GM12891 (cell line): ENCODE results near the gene OSBPL5.
A peak's percentile ranks its signal among the peaks of the same experiment; 100 is the strongest.

Source experiments
- DNase-seq: peaks from one replicate; pipeline ENCODE4 v3.0.0; 2011; ENCODE audit warnings: low spot score; ENCODE audit not compliant: insufficient read length
- FAIRE-seq: peaks from 2 replicates; lab custom pipeline; 2011; peaks lifted over from hg19 to GRCh38; lab: Jason Lieb, UNC
- PAX5 ChIP-seq: IDR thresholded peaks from 2 replicates; pipeline ENCODE4 v1.6.1; 2011; ENCODE audit warnings: low read length, moderate library complexity, mild to moderate bottlenecking; ENCODE audit not compliant: insufficient read depth, severe bottlenecking
- POLR2A ChIP-seq: IDR thresholded peaks from 2 replicates; pipeline ENCODE4 v1.6.1; 2011; ENCODE audit warnings: low read depth, low read length, control low read depth
- POLR2AphosphoS5 ChIP-seq: IDR thresholded peaks from 2 replicates; pipeline ENCODE4 v1.6.1; 2011; ENCODE audit warnings: low read depth, low read length, control low read depth
- POU2F2 ChIP-seq: IDR thresholded peaks from 2 replicates; pipeline ENCODE4 v1.6.1; 2011; ENCODE audit warnings: low read depth, mild to moderate bottlenecking, control low read depth, low read length, moderate library complexity
- SPI1 ChIP-seq: IDR thresholded peaks from 2 replicates; pipeline ENCODE4 v1.6.1; 2011; ENCODE audit warnings: low read depth, low read length, control low read depth
- TAF1 ChIP-seq: IDR thresholded peaks from 2 replicates; pipeline ENCODE4 v1.6.1; 2011; ENCODE audit warnings: low read depth, low read length, control low read depth

OSBPL5 gene

GRCh38 chr11:3104961-3105790 is 59.9 kb downstream of the OSBPL5 start:
- no peak for FAIRE-seq
- TF ChIP-seq PAX5 (no peak), POLR2AphosphoS5 (no peak), TAF1 (no peak), SPI1 (no peak)
- no peak for DNase-seq

DNA sequence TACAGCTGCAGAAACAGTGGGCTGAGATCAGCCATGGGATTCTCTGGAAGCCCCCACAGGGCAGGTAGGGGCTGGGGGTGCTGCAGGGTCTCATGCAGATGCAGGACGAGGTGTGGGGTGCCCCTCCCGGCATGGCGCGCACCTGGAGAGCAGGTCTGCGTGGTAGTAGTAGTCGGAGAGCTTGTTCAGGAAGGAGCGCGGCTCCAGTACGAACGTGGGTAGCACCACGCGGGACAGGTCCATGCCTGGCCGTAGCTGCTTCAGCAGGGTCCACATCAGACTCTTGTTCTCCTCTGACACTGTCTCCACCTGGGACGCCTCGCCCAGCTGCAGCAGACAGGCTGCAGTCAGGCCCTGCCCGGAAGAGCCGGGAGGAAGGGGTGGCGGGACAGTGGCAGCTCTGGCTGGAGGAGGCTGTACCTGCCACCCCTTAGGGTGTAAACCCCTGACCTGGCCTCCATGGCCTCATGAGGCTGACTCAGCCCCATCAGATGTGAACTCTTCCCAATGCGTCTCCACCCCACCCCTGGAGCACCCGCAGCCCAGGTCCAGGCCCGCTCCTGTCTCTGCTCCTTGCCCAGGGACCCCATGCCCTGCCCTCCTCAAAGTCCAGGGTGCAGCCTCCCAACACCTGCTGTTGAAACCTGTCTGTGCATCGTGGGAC is 60.9 kb downstream of the OSBPL5 start:
- FAIRE-seq (no peak), DNase-seq (no peak)
- TF ChIP-seq SPI1 (no peak), POU2F2 (no peak), POLR2A (no peak), POLR2AphosphoS5 (no peak), PAX5 (no peak), TAF1 (no peak)

GRCh38 chr11:3103076-3103475 is 62.0 kb downstream of the OSBPL5 start:
- no peak for TF ChIP-seq POLR2AphosphoS5
- TF ChIP-seq PAX5, result no peak
- no peak for TF ChIP-seq TAF1
- no peak for TF ChIP-seq POU2F2
- no peak for FAIRE-seq
- peak; percentile 19 for DNase-seq

GRCh38 chr11:3102641-3102921 is 62.5 kb downstream of the OSBPL5 start:
- TF ChIP-seq TAF1 (no peak), POLR2AphosphoS5 (no peak)
- DNase-seq (no peak), FAIRE-seq (no peak)

GRCh38 chr11:3101921-3102640 is 63.0 kb downstream of the OSBPL5 start:
- FAIRE-seq (no peak), DNase-seq (peak; percentile 8)
- no peak for TF ChIP-seq POLR2AphosphoS5
- TF ChIP-seq PAX5, result no peak
- TF ChIP-seq TAF1, result no peak
- TF ChIP-seq POU2F2, result no peak
- TF ChIP-seq POLR2A, result no peak
- TF ChIP-seq SPI1, result no peak

GRCh38 chr11:3099178-3099577 is 65.9 kb downstream of the OSBPL5 start:
- FAIRE-seq, result peak; percentile 56
- no peak for DNase-seq
- TF ChIP-seq POLR2AphosphoS5 (no peak), TAF1 (no peak), SPI1 (no peak), POU2F2 (no peak), PAX5 (no peak), POLR2A (no peak)

DNA sequence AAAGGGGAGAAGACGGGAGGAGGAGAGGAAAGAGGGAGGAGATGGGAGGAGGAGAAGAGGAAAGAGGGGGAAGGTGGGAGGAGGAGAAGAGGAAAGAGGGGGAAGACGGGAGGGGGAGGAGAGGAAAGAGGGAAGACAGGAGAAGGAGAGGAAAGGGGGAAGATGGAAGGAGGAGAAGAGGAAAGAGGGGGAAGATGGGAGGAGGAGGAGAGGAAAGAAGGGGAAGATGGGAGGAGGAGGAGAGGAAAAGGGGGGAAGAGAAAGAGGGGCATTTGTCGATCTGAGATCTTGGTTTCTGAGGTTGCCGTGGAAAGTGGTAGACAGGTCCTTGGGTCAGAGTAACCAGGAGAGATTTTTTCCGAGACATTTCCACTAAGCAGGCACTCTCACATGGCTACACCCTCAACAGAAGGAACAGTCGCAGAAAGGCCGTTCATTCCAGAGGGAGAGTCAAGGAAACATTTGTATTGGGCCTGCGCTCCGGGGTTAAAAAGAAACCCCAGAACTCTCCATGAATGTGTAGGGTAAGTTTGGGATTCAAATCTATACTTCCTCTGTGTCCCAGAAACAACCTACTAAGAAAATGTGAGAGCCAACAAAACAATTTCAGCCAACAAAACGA is 68.1 kb downstream of the OSBPL5 start:
- FAIRE-seq, result no peak
- TF ChIP-seq TAF1 (no peak), POLR2AphosphoS5 (no peak), PAX5 (no peak), POLR2A (no peak), POU2F2 (no peak), SPI1 (no peak)

GRCh38 chr11:3095712-3096361 is 69.3 kb downstream of the OSBPL5 start:
- DNase-seq (no peak), FAIRE-seq (no peak)
- no peak for TF ChIP-seq PAX5
- TF ChIP-seq POU2F2, result no peak
- no peak for TF ChIP-seq SPI1
- no peak for TF ChIP-seq POLR2AphosphoS5
- no peak for TF ChIP-seq POLR2A
- TF ChIP-seq TAF1, result no peak

More for the DNA sequence above, 68.1 kb downstream of the OSBPL5 start:
- no peak for DNase-seq

DNA sequence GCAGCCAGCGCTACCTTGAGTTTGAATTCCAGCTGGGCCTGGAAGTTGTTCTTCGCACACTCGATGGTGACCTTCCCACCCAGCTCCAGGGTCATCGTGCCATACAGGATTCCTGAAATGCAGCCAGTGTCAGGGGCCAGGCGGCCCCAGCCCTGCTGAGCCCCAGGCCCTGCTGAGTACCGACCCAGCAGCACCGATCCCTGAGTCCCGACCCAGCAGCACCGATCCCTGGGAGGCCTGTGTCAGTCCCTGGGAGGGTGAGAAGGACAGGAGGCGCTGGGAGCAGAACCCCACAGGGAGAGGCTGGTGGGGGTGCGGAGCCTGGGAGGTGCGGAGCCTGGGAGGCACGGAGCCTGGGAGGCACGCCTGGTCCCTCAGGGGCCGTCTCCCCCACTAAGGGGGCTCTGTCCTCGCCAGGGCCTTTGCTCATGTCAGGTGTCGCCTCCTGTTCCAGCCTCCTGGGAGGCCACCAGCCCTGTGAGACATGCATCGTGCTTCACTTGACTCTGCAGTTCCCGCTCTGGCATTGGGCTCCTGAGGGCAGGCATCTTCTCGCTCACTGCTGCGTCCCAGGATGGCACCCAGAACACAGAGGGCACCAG is 70.8 kb downstream of the OSBPL5 start:
- no peak for TF ChIP-seq POLR2AphosphoS5
- TF ChIP-seq POU2F2, result no peak
- TF ChIP-seq POLR2A, result no peak
- no peak for TF ChIP-seq PAX5
- no peak for TF ChIP-seq SPI1
- TF ChIP-seq TAF1, result no peak
- no peak for DNase-seq
- FAIRE-seq, result no peak
